Breast epithelium (tissue), 3 donors: ENCODE measurements around the gene PCDHA6.

Source experiments
- POLR2A ChIP-seq: fragments of 450-650 bp; IDR thresholded peaks from one replicate; pipeline ENCODE4 v1.6.1; 2016; ENCODE audit warnings: antibody characterized with exemption, mild to moderate bottlenecking, moderate library complexity
- TF ChIP-seq, protein P1 (sequence below), 3 donors: fragments of 450-650 bp; IDR thresholded peaks; one replicate each; pipeline ENCODE4 v1.5.1; 2016 to 2017; ENCODE audit warnings: antibody characterized with exemption in 3 of 3, mild to moderate bottlenecking in 3 of 3, moderate library complexity in 3 of 3

GRCh38 chr5:140802781-140803271 is 24.9 kb upstream of the PCDHA6 start:
- no peak for TF ChIP-seq POLR2A
- TF ChIP-seq, protein P1, sequence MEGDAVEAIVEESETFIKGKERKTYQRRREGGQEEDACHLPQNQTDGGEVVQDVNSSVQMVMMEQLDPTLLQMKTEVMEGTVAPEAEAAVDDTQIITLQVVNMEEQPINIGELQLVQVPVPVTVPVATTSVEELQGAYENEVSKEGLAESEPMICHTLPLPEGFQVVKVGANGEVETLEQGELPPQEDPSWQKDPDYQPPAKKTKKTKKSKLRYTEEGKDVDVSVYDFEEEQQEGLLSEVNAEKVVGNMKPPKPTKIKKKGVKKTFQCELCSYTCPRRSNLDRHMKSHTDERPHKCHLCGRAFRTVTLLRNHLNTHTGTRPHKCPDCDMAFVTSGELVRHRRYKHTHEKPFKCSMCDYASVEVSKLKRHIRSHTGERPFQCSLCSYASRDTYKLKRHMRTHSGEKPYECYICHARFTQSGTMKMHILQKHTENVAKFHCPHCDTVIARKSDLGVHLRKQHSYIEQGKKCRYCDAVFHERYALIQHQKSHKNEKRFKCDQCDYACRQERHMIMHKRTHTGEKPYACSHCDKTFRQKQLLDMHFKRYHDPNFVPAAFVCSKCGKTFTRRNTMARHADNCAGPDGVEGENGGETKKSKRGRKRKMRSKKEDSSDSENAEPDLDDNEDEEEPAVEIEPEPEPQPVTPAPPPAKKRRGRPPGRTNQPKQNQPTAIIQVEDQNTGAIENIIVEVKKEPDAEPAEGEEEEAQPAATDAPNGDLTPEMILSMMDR (IDR thresholded peaks at IDR 0.05) = no peak
